Astrocyte of the hippocampus (primary cell): Measurements from ENCODE around the gene F13B.

Experiments used
- DNase-seq: peaks from one replicate; pipeline ENCODE4 v3.0.0; 2011; ENCODE audit warnings: low read depth, low spot score

Gene F13B

DNA sequence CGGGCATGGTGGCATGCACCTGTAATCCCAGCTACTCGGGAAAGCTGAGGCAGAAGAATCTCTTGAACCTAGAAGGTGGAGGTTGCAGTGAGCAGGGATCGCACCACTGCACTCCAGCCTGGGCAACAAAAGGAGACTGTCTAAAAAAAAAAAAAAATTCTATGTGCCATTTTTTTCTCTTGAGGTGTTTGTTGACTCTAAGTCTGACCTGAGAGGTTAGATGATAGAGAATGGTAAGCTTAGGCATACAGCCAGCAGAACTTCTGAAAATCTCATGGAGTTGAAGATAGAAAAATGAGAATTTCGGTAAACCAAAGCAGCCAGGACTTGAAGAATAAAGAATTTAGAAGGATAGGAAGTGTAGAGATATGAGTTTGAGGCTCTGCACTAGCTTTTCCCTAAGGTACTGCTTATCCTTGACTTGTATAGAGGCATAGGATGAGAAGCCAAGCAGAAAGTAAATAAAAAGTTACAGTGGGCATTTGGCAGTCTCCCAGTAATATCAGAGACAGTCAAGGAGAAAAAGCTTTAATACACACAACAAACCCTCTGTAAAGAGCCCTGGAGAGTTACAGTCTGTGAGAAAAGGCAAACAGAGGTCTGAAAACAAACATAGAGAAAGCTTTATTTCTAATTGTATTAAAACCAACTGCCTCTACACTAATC is 24.3 kb downstream of the F13B start:
- DNase-seq, result no peak

DNA sequence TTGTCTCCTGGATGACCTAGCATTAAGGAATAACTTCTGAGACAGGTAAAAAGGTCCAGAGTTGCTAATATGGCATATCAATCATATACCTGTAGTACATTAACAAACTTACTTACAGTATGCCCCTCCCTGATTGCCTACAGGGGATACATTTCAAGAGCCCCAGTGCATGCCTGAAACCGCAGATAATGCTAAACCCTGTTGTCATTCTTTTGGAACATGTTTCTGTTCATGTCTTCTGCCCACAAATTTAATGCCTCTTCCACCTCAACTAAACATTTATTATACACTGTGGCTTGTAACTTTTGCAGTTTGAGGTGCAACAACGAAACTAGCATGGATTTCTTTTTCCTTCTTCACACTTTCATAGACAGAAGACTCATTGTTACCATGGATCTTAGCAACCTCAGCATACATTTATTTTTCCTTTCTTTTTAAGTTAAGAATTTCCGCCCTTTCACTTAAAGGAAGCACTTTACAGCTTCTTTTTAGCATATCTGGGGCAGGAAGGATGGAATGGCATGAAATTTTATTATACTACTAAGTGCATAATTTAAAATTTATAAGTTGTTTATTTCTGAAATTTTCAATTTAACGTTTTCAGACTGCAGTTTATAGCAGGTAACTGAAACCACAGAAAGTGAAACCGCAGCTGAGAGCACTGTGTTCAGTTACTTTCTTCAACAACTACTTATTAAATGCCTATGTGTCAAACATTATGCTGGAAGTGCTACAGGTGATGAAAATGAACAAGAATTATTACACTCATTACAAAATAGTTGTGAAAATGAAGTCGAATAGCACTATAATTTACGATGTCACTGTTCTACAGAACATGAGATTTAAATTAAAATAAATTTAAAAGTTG is 25.3 kb downstream of the F13B start:
- no peak for DNase-seq

DNA sequence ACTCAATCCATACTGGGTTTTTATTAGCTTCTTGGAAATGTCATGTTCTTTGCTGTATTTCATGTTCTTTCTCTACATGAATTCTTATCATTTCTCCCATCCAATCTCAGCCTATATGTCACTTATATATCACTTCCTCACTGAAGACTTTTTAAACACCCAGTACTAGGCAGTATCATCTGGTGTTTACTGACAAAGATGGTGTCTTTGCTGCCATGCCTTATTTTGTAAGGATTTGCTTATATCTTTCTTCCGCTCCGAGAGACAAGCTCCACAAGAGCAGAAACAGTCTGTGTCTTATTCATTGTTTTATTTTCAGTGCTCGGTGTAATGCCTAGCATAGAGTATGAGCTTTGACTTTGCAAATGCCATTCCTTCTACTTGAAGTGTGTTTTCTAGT is 30.2 kb downstream of the F13B start:
- DNase-seq, result no peak

DNA sequence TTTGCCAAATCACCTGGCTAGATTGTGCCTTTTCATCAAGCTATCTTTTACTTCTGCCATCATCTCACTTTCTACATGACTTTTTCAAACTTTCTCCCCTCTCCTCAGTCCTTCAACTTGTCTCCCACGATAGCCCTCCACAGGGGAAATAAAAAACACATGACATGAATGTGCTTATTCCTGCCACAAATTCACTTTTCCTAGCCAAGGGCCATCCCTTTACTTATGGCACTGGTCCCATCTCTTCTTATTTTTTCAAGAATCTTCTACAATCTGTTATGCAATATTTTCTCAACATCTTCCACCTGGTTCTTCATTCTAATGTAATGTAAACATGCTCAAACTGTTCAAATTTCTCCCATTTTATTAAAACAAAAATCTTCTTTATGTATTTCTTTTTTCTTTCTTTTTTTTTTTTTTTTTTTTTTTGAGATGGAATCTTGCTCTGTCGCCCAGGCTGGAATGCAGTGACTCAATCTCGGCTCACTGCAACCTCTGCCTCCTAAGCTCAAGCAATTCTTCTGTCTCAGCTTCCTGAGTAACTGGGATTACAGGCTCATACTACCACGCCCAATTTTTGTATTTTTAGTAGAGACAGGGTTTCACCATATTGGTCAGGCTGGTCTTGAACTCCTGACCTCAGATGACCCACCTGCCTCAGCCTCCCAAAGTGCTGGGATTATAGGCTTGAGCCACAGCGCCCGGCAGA is 32.3 kb downstream of the F13B start:
- DNase-seq, result peak; percentile 47

DNA sequence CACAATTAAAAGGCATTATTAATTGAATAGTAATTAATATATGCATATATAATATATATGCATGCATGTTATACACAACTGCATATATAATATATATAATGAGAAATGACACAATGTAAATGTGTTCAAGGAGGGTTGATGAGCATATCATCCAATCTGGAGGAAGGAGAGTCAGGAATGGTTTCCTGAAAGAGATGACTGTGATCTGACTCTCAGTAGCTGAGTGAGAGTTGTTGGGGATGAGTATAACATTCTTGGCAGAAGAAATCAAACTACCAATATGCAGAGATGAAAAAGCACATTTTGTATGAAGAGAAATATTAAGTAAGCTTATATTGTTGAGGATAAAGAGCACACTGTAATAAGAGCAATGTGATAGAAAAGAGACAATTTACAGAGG is 37.3 kb downstream of the F13B start:
- DNase-seq, result no peak

DNA sequence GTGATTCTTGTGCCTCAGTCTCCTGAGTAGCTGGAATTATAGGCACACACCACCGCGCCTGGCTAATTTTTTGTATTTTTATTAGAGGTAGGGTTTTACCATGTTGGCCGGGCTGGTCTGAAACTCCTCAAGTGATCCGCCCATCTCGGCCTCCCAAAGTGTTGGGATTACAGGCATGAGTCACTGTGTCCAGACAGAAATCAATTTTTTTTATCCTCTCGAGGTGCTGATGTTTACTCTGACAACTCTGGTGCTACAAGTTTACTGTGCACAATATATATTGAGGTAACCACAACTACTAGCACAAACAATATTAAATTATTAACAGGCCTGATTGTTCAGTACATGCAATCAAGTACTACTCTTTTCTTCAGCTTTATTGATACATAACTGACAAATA is 39.7 kb downstream of the F13B start:
- no peak for DNase-seq

DNA sequence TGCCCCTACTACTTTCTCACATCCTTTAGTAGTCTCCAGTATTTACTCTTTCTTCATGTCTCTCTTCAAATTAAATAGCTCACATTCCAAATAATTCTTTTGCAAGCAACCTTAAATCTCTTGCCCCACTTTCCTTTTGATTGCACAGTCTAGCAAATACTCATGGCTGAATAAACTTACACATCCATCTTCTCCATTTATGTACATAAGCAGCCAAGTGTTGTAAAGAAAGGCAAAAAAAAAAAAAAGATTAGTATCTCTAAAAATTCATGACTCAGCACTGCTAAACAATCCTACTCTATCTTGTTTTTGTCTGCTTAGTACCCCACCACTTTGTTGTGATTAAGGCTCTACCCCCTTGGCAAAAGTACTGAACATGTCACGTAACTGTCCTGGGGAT is 42.6 kb downstream of the F13B start:
- peak; percentile 3 for DNase-seq

DNA sequence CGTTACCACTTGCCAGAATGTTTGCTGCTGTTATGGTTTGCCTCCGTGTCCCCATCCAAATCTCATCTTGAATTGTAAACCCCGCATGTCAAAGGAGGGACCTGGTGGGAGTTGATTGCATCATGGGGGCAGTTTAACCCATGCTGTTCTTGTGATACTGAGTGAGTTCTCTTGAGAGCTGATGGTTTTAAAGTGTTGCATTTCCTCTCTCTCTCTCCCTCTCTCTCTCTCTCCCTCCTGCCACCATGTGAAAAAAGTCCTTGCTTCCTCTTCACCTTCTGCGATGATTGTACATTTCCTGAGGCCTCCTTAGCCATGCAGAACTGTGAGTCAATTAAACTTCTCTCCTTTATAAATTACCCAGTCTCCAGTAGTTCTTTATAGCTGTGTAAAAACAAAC is 45.3 kb downstream of the F13B start:
- no peak for DNase-seq

DNA sequence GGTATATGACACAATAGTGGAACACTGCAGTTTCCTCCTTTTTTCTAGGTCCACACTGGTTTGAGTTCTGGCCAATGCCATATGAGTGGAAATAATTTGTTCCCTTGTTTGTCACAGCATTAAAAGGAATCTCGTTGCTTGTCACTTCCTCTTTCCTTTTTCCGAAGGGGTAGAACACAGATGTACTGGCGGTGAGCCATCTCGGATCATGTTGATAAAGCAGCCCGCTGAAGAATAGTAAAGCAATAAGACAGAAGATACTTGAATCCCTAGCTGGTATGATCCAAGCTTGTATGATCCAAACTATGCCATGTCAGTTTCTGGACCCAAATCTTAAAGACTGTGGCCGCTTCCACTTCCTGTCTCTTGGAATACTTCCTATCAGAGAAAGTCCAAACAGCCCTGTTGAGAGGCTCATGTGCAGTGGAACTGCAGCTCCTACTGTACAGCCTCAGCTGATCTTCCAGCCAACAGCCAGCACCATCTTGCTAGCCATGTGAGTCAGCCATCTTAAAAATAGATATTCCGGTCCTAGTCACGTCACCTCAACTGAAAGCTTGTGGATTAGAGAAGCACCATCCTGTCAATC is 49.4 kb downstream of the F13B start:
- no peak for DNase-seq

DNA sequence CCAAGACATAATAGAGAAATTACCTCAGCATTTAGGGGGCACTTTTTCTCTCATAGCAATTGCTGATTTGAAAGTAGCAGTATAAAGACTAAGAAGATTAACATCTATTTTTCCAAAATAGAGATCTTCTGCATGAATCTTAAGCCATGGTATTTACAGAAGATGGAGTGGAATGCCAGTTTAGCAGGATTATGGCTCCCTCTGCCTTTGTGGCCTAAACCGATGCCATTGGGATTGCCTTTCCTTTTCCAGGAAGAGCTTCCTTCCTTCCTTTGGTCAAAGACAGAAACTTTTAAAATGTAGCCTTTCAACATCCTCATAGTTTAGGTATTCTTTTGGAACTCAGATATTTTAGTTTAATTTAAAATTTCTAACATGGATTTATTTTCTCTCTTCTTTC is 50.3 kb downstream of the F13B start:
- DNase-seq, result no peak

DNA sequence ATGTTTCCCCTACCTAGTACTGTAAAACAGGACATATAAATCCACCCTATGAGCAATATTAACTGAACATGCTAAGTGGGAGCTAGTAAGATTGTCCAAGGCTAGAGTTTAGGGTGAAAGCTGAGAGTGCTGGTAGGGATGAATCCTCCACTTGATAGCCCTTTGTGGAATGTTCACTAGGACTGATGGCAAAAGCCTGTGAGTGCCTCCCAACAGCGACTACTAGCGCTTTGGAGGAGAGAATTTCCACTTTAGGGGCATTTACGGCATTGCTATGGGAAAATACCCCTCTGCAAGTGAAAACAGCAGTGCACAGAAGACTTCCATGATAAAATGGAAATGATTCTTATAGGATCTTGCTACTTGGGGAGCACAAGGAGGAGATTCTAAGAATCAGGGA is 53.8 kb downstream of the F13B start:
- DNase-seq, result no peak

DNA sequence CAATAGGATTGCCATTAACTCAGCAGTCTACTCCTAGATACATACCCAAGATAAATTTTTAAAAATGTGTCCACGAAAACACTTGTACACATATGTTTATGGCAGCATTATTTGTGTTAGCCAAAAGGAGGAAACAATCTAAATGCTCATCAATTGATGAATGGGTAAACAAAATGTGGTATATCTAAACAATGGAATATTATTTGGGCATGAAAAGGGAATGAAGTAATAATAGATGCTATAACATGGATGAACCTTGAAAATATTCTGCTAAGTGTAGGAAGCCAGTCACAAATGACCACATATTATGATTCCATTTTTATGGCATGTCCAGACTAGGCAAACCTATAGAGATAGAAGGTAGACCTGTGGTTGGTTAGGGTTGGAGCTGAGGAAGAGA is 55.4 kb downstream of the F13B start:
- DNase-seq, result no peak

DNA sequence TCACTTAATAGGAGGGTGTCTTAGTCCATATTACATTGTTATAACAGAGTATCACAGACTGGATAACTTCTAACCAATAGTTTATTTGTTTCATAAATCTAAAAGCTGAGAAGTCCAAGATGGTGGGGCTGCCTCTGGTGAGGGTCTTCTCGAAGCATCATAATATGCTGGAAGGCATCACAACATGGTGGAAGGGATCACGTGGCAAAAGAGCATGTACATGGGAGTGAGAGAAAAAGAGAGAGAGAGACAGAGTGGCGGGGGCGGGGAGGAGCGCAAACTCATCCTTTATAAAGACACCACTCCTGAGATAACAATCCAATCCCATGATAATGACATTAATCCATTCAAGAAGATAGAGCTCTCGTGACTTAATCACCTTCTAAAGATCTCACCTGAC is 58.2 kb downstream of the F13B start:
- DNase-seq, result no peak

DNA sequence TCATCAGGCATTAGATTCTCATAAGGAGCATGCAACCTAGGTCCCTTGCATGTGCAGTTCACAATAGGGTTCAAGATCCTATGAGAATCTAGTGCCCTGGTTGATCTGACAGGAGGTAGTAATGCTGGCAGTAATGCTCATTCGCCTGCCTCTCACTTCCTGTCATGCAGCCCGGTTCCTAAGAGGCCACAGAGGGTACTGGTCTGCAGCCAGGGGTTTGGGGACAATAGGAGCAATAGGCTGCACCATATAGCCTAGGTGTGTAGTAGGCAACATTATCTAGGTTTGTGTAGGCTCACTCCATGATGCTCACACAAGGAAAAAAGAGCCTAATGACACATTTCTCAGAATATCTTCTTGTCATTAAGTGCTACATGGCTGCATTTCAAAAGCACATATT is 63.9 kb downstream of the F13B start:
- DNase-seq, result no peak

DNA sequence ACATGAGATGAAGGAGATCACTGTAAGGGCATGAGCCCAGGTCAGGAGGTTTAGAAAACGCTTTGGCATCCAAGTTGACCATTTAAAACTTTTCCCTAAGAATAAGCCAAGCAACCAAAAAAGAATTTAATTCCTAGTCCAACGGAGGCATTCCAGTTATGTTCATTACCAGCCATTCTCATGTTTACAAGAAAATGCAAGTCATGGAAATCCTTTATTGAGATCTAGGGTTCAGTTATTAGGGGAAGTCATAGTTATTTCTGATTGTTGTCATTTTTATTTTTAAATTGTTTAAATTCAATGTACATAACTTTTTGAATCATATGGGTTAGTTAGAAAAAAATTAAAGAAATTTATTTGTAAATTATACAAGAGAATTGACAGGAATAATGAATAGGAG is 65.2 kb downstream of the F13B start:
- no peak for DNase-seq

DNA sequence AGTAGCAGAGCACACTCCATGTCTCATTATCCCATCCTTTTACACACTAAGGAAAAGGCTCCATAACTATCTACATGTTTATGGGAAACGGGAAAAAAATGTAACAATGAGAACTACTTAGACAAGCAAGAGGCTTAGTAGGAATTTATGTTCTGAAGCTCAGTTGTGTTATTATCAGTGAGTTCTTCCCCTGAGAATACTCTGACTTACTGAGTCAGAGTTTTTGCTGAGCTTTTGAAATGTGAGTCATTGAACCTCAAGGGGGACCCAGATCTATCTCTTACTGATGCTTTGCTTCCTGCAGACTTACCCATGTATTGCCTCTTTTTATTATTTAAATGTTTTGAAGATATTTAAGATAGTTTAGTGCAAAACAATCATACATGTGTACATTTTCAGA is 69.6 kb downstream of the F13B start:
- peak; percentile 7 for DNase-seq

DNA sequence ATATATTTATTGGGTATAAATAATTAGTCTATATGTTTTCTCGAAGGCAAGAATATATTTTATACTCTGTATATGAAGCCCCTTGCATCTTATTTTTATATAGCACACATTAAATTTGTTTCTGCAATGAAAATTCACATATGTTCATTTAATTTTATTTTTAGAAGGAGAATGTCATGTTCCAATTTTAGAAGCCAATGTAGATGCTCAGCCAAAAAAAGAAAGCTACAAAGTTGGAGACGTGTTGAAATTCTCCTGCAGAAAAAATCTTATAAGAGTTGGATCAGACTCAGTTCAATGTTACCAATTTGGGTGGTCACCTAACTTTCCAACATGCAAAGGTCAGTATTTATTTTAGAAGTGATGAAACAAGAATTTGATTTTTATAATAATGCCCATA is 73.1 kb downstream of the F13B start:
- DNase-seq, result no peak

DNA sequence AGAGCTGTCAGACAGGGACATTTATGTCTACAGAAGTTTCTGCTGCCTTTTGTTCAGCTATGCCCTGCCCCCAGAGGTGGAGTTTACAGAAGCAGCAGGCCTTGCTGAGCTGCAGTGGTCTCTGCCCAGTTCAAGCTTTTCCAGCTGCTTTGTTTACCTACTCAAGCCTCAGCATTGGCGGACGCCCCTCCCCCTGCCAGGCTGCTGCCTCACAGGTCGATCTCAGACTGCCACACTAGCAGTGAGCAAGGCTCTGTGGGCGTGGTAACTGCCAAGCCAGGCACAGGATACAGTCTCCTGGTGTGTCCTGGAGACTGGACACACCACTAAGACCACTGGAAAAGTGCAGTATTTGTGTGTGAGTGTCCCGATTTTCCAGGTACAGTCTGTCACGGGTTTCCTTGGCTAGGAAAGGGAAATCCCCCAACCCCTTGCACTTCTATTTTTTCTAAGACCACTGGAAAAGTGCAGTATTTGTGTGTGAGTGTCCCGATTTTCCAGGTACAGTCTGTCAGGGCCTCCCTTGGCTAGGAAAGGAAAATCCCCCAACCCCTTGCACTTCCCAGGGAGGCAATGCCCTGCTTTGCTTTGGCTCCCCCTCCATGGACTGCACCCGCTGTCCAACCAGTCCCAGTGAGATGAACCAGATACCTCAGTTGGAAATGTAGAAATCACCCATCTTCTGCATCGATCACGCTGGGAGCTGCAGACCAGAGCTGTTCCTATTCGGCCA is 75.0 kb downstream of the F13B start:
- peak; percentile 26 for DNase-seq
